Cardiac fibroblast (primary cell): Measurements from ENCODE around the gene FSIP1.

Experiments
- DNase-seq, 2 donors: peaks; one replicate each; pipeline versions ENCODE4 v3.0.0 to v3.0.0-alpha.2; 2010; ENCODE audit warnings: low read depth in 2 of 2
- H3K4me3 ChIP-seq, 2 donors: replicated peaks in 1 of 2; 1 replicate in 1 of 2; 2 replicates in 1 of 2; pipeline ENCODE4 v1.5.1; 2011; ENCODE audit warnings: low read depth in 2 of 2, low read length in 2 of 2, mild to moderate bottlenecking in 2 of 2, moderate library complexity in 1 of 2
- TF ChIP-seq, protein P1 (sequence below): IDR thresholded peaks from one replicate; pipeline ENCODE4 v1.5.1; 2011; ENCODE audit warnings: low read depth, mild to moderate bottlenecking, low read length, inconsistent platforms

Gene FSIP1

GRCh38 chr15:39731266-39731665, 51.4 kb downstream of the FSIP1 start:
- H3K4me3 ChIP-seq, result no peak overlapping the region
- TF ChIP-seq, protein P1, sequence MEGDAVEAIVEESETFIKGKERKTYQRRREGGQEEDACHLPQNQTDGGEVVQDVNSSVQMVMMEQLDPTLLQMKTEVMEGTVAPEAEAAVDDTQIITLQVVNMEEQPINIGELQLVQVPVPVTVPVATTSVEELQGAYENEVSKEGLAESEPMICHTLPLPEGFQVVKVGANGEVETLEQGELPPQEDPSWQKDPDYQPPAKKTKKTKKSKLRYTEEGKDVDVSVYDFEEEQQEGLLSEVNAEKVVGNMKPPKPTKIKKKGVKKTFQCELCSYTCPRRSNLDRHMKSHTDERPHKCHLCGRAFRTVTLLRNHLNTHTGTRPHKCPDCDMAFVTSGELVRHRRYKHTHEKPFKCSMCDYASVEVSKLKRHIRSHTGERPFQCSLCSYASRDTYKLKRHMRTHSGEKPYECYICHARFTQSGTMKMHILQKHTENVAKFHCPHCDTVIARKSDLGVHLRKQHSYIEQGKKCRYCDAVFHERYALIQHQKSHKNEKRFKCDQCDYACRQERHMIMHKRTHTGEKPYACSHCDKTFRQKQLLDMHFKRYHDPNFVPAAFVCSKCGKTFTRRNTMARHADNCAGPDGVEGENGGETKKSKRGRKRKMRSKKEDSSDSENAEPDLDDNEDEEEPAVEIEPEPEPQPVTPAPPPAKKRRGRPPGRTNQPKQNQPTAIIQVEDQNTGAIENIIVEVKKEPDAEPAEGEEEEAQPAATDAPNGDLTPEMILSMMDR, result no peak
- no peak for DNase-seq

- DNase-seq, result no peak
- TF ChIP-seq, protein P1, result no peak
- H3K4me3 ChIP-seq, result no peak overlapping the region
These were observed 52.1 kb downstream of the FSIP1 start for GRCh38 chr15:39730552-39730951.

DNA sequence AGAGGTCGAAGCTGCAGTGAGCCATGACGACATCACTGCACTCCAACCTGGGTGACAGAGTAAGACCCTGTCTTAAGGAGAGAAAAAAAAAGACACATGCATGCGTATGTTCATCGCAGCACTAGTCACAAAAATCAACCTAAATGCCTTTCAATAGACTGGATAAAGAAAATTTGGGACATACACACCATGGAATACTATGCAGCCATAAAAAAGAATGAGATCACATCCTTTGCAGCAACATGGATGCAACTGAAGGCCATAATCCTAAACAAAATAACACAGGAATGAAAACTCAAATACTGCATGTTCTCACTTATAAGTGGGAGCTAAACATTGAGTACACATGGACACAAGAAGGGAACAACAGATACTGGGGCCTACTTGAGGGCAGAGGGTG, 53.1 kb downstream of the FSIP1 start:
- TF ChIP-seq, protein P1, result no peak
- no peak overlapping the region for H3K4me3 ChIP-seq
- DNase-seq, result no peak

- DNase-seq, result no peak
- TF ChIP-seq, protein P1, result no peak
- no peak overlapping the region for H3K4me3 ChIP-seq
These were observed 53.8 kb downstream of the FSIP1 start for GRCh38 chr15:39728845-39729244.

- H3K4me3 ChIP-seq, result no peak overlapping the region
- TF ChIP-seq, protein P1, result no peak
- no peak for DNase-seq
These were observed 60.7 kb downstream of the FSIP1 start for GRCh38 chr15:39721893-39722292.

- no peak overlapping the region for H3K4me3 ChIP-seq
- TF ChIP-seq, protein P1, result no peak
- DNase-seq, result peak; percentile 20 to 31
These were observed 61.7 kb downstream of the FSIP1 start for GRCh38 chr15:39720621-39721611.
